Parathyroid adenoma (tissue), 2 donors: ENCODE results near the gene FSTL4.

Experiments used
- H2AFZ ChIP-seq: fragments of 300-600 bp; sonication (generic); one replicate; pipeline ENCODE4 v1.7.0; 2017; ENCODE audit warnings: antibody characterized with exemption, mild to moderate bottlenecking
- H3K27ac ChIP-seq: fragments of 300-600 bp; sonication (generic); one replicate; pipeline ENCODE4 v1.7.0; 2017
- H3K27me3 ChIP-seq: fragments of 300-600 bp; sonication (generic); one replicate; pipeline ENCODE4 v1.7.0; 2017; ENCODE audit warnings: low read length; ENCODE audit not compliant: control insufficient read depth, insufficient read depth
- H3K36me3 ChIP-seq: fragments of 300-600 bp; sonication (generic); one replicate; pipeline ENCODE4 v1.7.0; 2017; ENCODE audit warnings: low read length; ENCODE audit not compliant: control insufficient read depth, insufficient read depth
- H3K4me1 ChIP-seq: fragments of 300-600 bp; sonication (generic); one replicate; pipeline ENCODE4 v1.7.0; 2017; ENCODE audit warnings: control low read depth
- H3K4me2 ChIP-seq: fragments of 300-600 bp; sonication (generic); one replicate; pipeline ENCODE4 v1.7.0; 2017; ENCODE audit warnings: low read length
- H3K4me3 ChIP-seq: fragments of 300-600 bp; sonication (generic); one replicate; pipeline ENCODE4 v1.7.0; 2017; ENCODE audit warnings: low read depth, low read length
- H3K79me2 ChIP-seq: fragments of 300-600 bp; sonication (generic); one replicate; pipeline ENCODE4 v1.7.0; 2017; ENCODE audit warnings: control low read depth
- H3K9ac ChIP-seq: fragments of 300-600 bp; sonication (generic); one replicate; pipeline ENCODE4 v1.7.0; 2017; ENCODE audit warnings: mild to moderate bottlenecking
- H3K9me3 ChIP-seq: fragments of 300-600 bp; sonication (generic); one replicate; pipeline ENCODE4 v1.7.0; 2017; ENCODE audit warnings: low read length; ENCODE audit not compliant: control insufficient read depth
- TF ChIP-seq, protein P1 (sequence below): fragments of 300-600 bp; sonication (generic); IDR thresholded peaks from one replicate; pipeline ENCODE4 v1.7.0; 2017; ENCODE audit warnings: antibody characterized with exemption, mild to moderate bottlenecking
- donor health status: primary hyperparathyroidism.

Gene FSTL4

DNA sequence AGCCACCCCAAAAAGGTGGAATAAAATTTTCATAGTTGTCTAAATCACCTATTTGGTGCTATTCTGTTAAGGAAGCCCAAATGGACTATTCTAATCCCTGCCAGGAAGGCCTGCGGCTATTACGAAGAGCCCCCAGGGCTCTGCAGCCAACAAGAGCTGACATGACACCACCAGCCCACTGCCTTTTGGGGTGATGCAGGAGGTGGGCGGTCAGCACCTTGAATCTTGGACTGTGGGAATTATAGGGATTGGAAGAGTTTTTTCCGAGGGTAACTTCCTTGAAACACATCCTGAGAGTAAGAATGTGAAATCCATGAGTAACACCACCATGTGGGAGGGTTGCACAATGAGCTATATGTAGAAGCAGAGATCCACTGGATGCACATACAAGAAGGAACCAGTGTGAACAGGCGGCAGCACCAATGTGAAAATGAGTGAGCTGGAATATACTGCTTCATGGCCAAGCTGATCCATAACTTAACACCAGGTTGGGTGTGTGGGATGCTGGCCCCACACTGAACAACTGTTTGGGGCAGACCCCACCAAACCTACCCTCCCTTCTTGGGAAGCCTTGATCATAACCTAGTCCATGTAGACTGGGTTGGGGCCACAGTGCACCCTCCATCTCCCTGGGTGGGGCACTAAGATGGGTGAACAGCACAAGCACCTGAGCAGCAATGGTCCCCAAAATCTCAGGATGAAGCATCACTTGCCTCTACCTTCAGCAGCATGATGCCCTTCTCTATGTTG is 239.0 kb downstream of the FSTL4 start:
- Histone ChIP-seq H3K27ac (no peak overlapping the region), H3K79me2 (no peaks in the 10 kb centered on the region), H3K27me3 (no peaks in the 10 kb centered on the region), H3K4me1 (no peaks in the 10 kb centered on the region), H3K36me3 (no peaks in the 10 kb centered on the region), H3K4me3 (no peak overlapping the region), H3K4me2 (no peak overlapping the region), H2AFZ (no peak overlapping the region), H3K9me3 (no peaks in the 10 kb centered on the region), H3K9ac (no peak overlapping the region)
- TF ChIP-seq, protein P1, sequence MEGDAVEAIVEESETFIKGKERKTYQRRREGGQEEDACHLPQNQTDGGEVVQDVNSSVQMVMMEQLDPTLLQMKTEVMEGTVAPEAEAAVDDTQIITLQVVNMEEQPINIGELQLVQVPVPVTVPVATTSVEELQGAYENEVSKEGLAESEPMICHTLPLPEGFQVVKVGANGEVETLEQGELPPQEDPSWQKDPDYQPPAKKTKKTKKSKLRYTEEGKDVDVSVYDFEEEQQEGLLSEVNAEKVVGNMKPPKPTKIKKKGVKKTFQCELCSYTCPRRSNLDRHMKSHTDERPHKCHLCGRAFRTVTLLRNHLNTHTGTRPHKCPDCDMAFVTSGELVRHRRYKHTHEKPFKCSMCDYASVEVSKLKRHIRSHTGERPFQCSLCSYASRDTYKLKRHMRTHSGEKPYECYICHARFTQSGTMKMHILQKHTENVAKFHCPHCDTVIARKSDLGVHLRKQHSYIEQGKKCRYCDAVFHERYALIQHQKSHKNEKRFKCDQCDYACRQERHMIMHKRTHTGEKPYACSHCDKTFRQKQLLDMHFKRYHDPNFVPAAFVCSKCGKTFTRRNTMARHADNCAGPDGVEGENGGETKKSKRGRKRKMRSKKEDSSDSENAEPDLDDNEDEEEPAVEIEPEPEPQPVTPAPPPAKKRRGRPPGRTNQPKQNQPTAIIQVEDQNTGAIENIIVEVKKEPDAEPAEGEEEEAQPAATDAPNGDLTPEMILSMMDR, result no peak

DNA sequence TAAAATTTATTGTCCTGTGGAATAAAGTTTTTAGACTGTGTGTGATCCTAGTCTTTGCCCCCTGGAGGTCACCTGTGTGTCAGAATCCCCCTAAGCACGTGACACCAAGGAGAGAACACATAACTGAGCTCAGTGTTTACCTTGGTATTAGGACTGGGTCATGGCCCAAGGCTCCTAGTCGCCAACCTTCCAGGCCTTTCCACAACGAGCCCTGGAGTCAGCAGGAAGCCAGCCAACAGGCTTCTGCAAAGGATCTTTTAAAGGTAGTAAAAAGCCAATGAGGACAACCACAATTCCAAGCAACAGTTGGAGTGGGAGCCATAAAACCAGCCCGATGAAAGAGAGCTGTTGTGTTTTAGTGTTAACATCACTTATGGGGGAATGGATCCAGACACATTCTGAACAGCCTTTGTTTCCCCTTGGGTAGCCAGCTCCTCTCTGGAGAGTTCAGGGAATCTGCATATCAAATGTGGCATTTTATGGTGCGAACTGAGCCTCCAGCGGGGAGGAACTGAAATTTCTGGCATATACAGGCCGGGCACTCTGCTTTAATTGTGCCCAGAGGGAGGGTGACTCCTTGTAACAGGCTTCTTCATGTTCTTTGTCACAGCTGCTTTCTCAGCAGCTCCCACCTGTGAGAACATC is 239.9 kb downstream of the FSTL4 start:
- Histone ChIP-seq H3K27me3 (no peaks in the 10 kb centered on the region), H3K36me3 (no peaks in the 10 kb centered on the region), H3K9ac (no peak overlapping the region), H3K79me2 (no peaks in the 10 kb centered on the region), H3K4me1 (no peaks in the 10 kb centered on the region), H3K9me3 (no peaks in the 10 kb centered on the region), H3K4me2 (no peak overlapping the region), H3K4me3 (no peak overlapping the region), H2AFZ (no peak overlapping the region), H3K27ac (no peak overlapping the region)
- TF ChIP-seq, protein P1, result no peak

DNA sequence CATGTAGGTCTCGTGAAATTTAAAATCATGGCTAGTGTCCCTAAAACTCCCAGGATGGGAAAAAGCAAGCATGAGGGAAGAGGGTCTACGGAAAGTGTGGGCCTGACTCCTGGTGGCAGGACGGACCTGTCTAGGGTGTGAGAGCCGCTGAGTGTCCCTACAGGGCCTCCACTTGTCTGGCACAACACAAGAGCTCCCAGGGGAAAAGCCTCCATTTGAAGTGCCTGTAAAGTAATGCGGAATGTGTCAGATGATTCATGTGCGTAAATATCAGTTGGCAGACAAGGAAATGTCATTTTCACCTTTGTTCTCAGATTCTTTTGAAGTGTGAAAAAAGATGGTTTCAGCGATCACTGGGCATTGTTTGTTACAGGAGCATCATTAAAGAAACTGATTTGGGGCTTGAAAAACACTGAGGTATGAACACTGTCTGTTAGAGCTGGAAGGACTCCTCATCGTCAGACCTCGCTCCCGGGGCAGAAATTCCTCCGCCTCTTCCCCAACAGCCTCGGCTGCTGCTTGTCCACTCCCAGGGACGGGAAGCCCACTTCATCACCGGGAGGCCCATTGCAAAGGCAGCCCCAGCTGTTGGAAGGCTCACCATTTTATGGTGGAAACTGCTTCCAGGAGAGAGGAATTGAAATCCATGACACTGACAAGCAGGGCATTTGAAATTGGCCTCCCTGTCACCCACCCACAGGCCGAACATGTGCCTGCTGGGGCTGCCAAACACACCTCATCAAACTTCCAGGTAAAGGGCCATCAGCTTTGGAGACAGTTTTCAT is 240.8 kb downstream of the FSTL4 start:
- Histone ChIP-seq H3K9ac (no peak overlapping the region), H3K4me1 (no peaks in the 10 kb centered on the region), H3K4me2 (no peak overlapping the region), H3K36me3 (no peaks in the 10 kb centered on the region), H3K4me3 (no peak overlapping the region), H3K79me2 (no peaks in the 10 kb centered on the region), H3K27me3 (no peaks in the 10 kb centered on the region), H3K9me3 (no peaks in the 10 kb centered on the region), H2AFZ (no peak overlapping the region), H3K27ac (no peak overlapping the region)
- TF ChIP-seq, protein P1, result no peak

DNA sequence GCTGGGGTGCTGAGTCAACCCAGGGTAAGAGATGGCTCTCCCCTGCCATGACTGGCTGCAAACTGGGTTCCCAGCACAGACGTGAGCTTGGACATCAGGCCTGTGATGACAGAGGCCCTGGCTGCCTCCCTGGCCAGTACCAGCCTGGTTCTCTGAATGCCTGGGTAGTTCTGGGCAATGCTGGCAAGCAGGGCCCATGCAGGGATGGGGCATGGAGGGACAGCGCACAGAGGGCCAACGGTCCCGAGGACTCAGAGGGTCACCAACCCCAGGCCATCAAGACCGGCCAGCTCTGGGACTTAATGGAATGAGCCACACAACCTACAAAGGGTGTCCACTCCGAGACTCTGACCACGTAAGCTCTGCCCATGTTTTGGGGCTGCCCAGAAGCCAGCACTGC is 241.4 kb downstream of the FSTL4 start:
- H2AFZ ChIP-seq, result no peak overlapping the region
- no peaks in the 10 kb centered on the region for H3K4me1 ChIP-seq
- H3K27me3 ChIP-seq, result no peaks in the 10 kb centered on the region
- TF ChIP-seq, protein P1, result no peak
- H3K4me2 ChIP-seq, result no peak overlapping the region
- H3K79me2 ChIP-seq, result no peaks in the 10 kb centered on the region
- H3K9me3 ChIP-seq, result no peaks in the 10 kb centered on the region
- no peak overlapping the region for H3K27ac ChIP-seq
- H3K9ac ChIP-seq, result no peak overlapping the region
- no peaks in the 10 kb centered on the region for H3K36me3 ChIP-seq
- no peak overlapping the region for H3K4me3 ChIP-seq
